GM23338 (cell line): ENCODE results near the gene JAZF1.
A peak's percentile ranks its signal among the peaks of the same experiment; 100 is the strongest.

Experiments used
- CREB1 ChIP-seq: fragments of 250-450 bp; sonication (Bioruptor Pico); IDR thresholded peaks from 2 replicates; pipeline ENCODE4 v1.5.0; 2020; ENCODE audit warnings: low read depth, mild to moderate bottlenecking, moderate library complexity
- CTCF ChIP-seq, 2 experiments: fragments of 200-600 bp in 1 of 2; sonication (generic) in 1 of 2; conservative IDR thresholded peaks; 2 replicates each; pipeline versions ENCODE4 v1.5.1 to v1.6.1; 2016 to 2017; ENCODE audit warnings: antibody characterized with exemption in 2 of 2, low read depth in 2 of 2, mild to moderate bottlenecking in 2 of 2, moderate library complexity in 1 of 2
- EZH2 ChIP-seq: fragments of 200-600 bp; sonication (generic); IDR thresholded peaks from one replicate; pipeline ENCODE4 v1.8.0; 2017; ENCODE audit warnings: antibody characterized with exemption, mild to moderate bottlenecking, low read depth; ENCODE audit not compliant: unreplicated experiment
- EZH2phosphoT487 ChIP-seq: fragments of 200-600 bp; sonication (generic); IDR thresholded peaks from one replicate; pipeline ENCODE4 v1.8.1; 2018; ENCODE audit warnings: antibody characterized with exemption; ENCODE audit not compliant: unreplicated experiment
- JUNB ChIP-seq: IDR thresholded peaks from one replicate; pipeline ENCODE4 v1.6.1; 2016; ENCODE audit warnings: antibody characterized with exemption; ENCODE audit not compliant: unreplicated experiment
- NANOG ChIP-seq: IDR thresholded peaks from 2 replicates; pipeline ENCODE4 v1.6.1; 2016; ENCODE audit warnings: antibody characterized with exemption, borderline replicate concordance
- POLR2AphosphoS5 ChIP-seq: IDR thresholded peaks from 2 replicates; pipeline ENCODE4 v1.6.1; 2016; ENCODE audit warnings: antibody characterized with exemption, low read depth
- REST ChIP-seq: IDR thresholded peaks from one replicate; pipeline ENCODE4 v1.6.1; 2018; ENCODE audit warnings: antibody characterized with exemption; ENCODE audit not compliant: unreplicated experiment
- STAT1 ChIP-seq: IDR thresholded peaks from one replicate; pipeline ENCODE4 v1.6.1; 2016; ENCODE audit warnings: antibody characterized with exemption; ENCODE audit not compliant: unreplicated experiment
- ZNF114 ChIP-seq: fragments of 250-450 bp; sonication (Bioruptor Pico); IDR thresholded peaks from 2 replicates; pipeline ENCODE4 v1.5.0; 2020; ENCODE audit warnings: mild to moderate bottlenecking, moderate library complexity
- ZNF331 ChIP-seq: fragments of 250-450 bp; sonication (Bioruptor Pico); IDR thresholded peaks from 2 replicates; pipeline ENCODE4 v1.5.0; 2020; ENCODE audit warnings: low read depth, mild to moderate bottlenecking, moderate library complexity
- TF ChIP-seq, protein P1 (sequence below): IDR thresholded peaks from 2 replicates; pipeline ENCODE4 v1.6.1; 2016; ENCODE audit warnings: antibody characterized with exemption
- TF ChIP-seq, protein P2 (sequence below): fragments of 250-450 bp; sonication (Bioruptor Pico); IDR thresholded peaks from 2 replicates; pipeline ENCODE4 v1.5.0; 2020; ENCODE audit warnings: mild to moderate bottlenecking, moderate library complexity

DNA sequence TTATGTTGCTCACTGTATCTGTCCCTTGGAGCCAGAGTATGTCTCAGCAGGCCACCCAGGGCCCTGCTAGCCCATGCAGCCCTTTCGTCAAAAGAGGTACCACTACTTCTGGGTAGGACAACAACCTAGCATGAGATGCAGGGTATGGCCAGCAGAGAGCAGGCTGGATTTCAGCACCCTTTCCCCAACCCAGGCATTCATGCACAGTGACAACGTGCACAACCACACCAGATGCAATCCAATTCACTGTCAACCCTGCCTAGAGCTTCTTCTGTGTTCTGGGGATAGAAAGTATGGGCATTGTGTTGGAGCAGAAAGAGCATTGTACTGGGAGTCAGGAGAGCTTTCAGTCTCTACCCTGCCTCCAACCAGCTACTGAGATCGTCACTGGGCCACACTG, 37.9 kb downstream of the JAZF1 start:
- TF ChIP-seq POLR2AphosphoS5 = no peak
- peak; percentile 19 to 49; a peak in 2 of 4 replicates for TF ChIP-seq CTCF (conservative IDR thresholded peaks at IDR 0.05; ENCODE audit: low read depth in 2 of 2)
- TF ChIP-seq REST = no peak
- no peak for TF ChIP-seq CREB1
- TF ChIP-seq EZH2 = no peak
- TF ChIP-seq NANOG = no peak
- no peak for TF ChIP-seq EZH2phosphoT487
- no peak for TF ChIP-seq ZNF331 (CRISPR knock-in tag)
- TF ChIP-seq, protein P1, sequence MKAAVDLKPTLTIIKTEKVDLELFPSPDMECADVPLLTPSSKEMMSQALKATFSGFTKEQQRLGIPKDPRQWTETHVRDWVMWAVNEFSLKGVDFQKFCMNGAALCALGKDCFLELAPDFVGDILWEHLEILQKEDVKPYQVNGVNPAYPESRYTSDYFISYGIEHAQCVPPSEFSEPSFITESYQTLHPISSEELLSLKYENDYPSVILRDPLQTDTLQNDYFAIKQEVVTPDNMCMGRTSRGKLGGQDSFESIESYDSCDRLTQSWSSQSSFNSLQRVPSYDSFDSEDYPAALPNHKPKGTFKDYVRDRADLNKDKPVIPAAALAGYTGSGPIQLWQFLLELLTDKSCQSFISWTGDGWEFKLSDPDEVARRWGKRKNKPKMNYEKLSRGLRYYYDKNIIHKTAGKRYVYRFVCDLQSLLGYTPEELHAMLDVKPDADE = no peak
- no peak for TF ChIP-seq ZNF114 (CRISPR knock-in tag)
- no peak for TF ChIP-seq STAT1
- no peak for TF ChIP-seq JUNB
- TF ChIP-seq, protein P2, sequence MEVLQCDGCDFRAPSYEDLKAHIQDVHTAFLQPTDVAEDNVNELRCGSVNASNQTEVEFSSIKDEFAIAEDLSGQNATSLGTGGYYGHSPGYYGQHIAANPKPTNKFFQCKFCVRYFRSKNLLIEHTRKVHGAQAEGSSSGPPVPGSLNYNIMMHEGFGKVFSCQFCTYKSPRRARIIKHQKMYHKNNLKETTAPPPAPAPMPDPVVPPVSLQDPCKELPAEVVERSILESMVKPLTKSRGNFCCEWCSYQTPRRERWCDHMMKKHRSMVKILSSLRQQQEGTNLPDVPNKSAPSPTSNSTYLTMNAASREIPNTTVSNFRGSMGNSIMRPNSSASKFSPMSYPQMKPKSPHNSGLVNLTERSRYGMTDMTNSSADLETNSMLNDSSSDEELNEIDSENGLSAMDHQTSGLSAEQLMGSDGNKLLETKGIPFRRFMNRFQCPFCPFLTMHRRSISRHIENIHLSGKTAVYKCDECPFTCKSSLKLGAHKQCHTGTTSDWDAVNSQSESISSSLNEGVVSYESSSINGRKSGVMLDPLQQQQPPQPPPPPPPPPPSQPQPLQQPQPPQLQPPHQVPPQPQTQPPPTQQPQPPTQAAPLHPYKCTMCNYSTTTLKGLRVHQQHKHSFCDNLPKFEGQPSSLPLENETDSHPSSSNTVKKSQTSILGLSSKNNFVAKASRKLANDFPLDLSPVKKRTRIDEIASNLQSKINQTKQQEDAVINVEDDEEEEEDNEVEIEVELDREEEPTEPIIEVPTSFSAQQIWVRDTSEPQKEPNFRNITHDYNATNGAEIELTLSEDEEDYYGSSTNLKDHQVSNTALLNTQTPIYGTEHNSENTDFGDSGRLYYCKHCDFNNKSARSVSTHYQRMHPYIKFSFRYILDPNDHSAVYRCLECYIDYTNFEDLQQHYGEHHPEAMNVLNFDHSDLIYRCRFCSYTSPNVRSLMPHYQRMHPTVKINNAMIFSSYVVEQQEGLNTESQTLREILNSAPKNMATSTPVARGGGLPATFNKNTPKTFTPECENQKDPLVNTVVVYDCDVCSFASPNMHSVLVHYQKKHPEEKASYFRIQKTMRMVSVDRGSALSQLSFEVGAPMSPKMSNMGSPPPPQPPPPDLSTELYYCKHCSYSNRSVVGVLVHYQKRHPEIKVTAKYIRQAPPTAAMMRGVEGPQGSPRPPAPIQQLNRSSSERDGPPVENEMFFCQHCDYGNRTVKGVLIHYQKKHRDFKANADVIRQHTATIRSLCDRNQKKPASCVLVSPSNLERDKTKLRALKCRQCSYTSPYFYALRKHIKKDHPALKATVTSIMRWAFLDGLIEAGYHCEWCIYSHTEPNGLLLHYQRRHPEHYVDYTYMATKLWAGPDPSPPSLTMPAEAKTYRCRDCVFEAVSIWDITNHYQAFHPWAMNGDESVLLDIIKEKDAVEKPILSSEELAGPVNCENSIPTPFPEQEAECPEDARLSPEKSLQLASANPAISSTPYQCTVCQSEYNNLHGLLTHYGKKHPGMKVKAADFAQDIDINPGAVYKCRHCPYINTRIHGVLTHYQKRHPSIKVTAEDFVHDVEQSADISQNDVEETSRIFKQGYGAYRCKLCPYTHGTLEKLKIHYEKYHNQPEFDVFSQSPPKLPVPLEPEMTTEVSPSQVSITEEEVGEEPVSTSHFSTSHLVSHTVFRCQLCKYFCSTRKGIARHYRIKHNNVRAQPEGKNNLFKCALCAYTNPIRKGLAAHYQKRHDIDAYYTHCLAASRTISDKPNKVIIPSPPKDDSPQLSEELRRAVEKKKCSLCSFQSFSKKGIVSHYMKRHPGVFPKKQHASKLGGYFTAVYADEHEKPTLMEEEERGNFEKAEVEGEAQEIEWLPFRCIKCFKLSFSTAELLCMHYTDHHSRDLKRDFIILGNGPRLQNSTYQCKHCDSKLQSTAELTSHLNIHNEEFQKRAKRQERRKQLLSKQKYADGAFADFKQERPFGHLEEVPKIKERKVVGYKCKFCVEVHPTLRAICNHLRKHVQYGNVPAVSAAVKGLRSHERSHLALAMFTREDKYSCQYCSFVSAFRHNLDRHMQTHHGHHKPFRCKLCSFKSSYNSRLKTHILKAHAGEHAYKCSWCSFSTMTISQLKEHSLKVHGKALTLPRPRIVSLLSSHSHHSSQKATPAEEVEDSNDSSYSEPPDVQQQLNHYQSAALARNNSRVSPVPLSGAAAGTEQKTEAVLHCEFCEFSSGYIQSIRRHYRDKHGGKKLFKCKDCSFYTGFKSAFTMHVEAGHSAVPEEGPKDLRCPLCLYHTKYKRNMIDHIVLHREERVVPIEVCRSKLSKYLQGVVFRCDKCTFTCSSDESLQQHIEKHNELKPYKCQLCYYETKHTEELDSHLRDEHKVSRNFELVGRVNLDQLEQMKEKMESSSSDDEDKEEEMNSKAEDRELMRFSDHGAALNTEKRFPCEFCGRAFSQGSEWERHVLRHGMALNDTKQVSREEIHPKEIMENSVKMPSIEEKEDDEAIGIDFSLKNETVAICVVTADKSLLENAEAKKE = no peak
